Suppressor macrophage treated with lipopolysaccharide for 1 hour (primary cell): ENCODE measurements around the gene BMERB1.
"Not testable (repeated sequence)": the region's sequence is repeated elsewhere in the genome, so short reads cannot be mapped to it uniquely, and the experiment has no call there.

Experiments used
- DNase-seq, 3 donors: peaks; one replicate each; pipeline ENCODE4 v3.0.0-alpha.2; 2020 to 2022

The BMERB1 gene

GRCh38 chr16:15597822-15598647, 163.6 kb downstream of the BMERB1 start:
- no peak for DNase-seq

GRCh38 chr16:15598648-15599190, 164.3 kb downstream of the BMERB1 start:
- no peak for DNase-seq

- DNase-seq = no peak
These were observed 165.1 kb downstream of the BMERB1 start for GRCh38 chr16:15599303-15600070.

GRCh38 chr16:15601212-15601879, 167.0 kb downstream of the BMERB1 start:
- no peak for DNase-seq

- no peak for DNase-seq
These were observed 168.1 kb downstream of the BMERB1 start for GRCh38 chr16:15602285-15603044.

GRCh38 chr16:15604460-15605440, 170.4 kb downstream of the BMERB1 start:
- DNase-seq = no peak

- DNase-seq = no peak
These were observed 171.6 kb downstream of the BMERB1 start for GRCh38 chr16:15605839-15606517.

- no peak for DNase-seq
These were observed 172.3 kb downstream of the BMERB1 start for GRCh38 chr16:15606518-15607220.

GRCh38 chr16:15607221-15607699, 172.9 kb downstream of the BMERB1 start:
- DNase-seq = not testable (repeated sequence)

- DNase-seq = peak; percentile 91 to 94 (median 92)
These were observed 173.5 kb downstream of the BMERB1 start for GRCh38 chr16:15607700-15608396.

- peak in 1 of 3 donors; percentile 24 for DNase-seq
These were observed 174.3 kb downstream of the BMERB1 start for GRCh38 chr16:15608398-15609285.

GRCh38 chr16:15609286-15609649, 174.9 kb downstream of the BMERB1 start:
- DNase-seq = no peak

GRCh38 chr16:15610369-15610871, 176.0 kb downstream of the BMERB1 start:
- DNase-seq = peak; percentile 48 to 65 (median 63)

- no peak for DNase-seq
These were observed 177.2 kb downstream of the BMERB1 start for GRCh38 chr16:15611610-15612009.

- DNase-seq = no peak
These were observed 179.3 kb downstream of the BMERB1 start for GRCh38 chr16:15613676-15614075.

- DNase-seq = no peak
These were observed 181.6 kb downstream of the BMERB1 start for GRCh38 chr16:15616012-15616411.

GRCh38 chr16:15616475-15617165, 182.2 kb downstream of the BMERB1 start:
- DNase-seq = peak; percentile 18 to 44 (median 37)
